Neuronal stem cell (in vitro differentiated cells): ENCODE data around the gene ART3.

Experiments
- DNase-seq: peaks from one replicate; pipeline ENCODE4 v3.0.0-alpha.2; 2013; ENCODE audit warnings: low spot score
- H2AFZ ChIP-seq: one replicate; pipeline ENCODE4 v1.6.1; 2013; ENCODE audit warnings: mild to moderate bottlenecking, low read length, inconsistent platforms
- H2AK5ac ChIP-seq: 2 replicates; pipeline ENCODE4 v1.6.1; 2013; ENCODE audit warnings: low read depth, mild to moderate bottlenecking, inconsistent platforms, low read length, moderate library complexity, mixed read lengths
- H2BK120ac ChIP-seq: 2 replicates; pipeline ENCODE4 v1.6.1; 2013; ENCODE audit warnings: low read depth, mild to moderate bottlenecking, inconsistent platforms, low read length, moderate library complexity, mixed read lengths
- H2BK12ac ChIP-seq: one replicate; pipeline ENCODE4 v1.6.1; 2013; ENCODE audit warnings: low read length, inconsistent platforms
- H2BK15ac ChIP-seq: 2 replicates; pipeline ENCODE4 v1.6.1; 2013; ENCODE audit warnings: mild to moderate bottlenecking, low read length, inconsistent platforms, mixed read lengths
- H2BK5ac ChIP-seq: one replicate; pipeline ENCODE4 v1.6.1; 2013; ENCODE audit warnings: inconsistent platforms, mild to moderate bottlenecking, low read length, moderate library complexity
- H3K14ac ChIP-seq: one replicate; pipeline ENCODE4 v1.6.1; 2013; ENCODE audit warnings: low read length, inconsistent platforms
- H3K18ac ChIP-seq: 2 replicates; pipeline ENCODE4 v1.6.1; 2013; ENCODE audit warnings: low read length, inconsistent platforms
- H3K23ac ChIP-seq: 2 replicates; pipeline ENCODE4 v1.6.1; 2013; ENCODE audit warnings: low read depth, mild to moderate bottlenecking, mixed read lengths, low read length, inconsistent platforms; ENCODE audit not compliant: poor library complexity
- H3K27ac ChIP-seq: replicated peaks from 3 replicates; pipeline ENCODE4 v1.5.1; 2013; ENCODE audit warnings: low read length, inconsistent platforms
- H3K27me3 ChIP-seq, 3 experiments: 2 replicates each; pipeline ENCODE4 v1.6.1; 2013; ENCODE audit warnings: low read length in 3 of 3, mild to moderate bottlenecking in 2 of 3, inconsistent platforms in 1 of 3, low read depth in 1 of 3, mixed read lengths in 1 of 3, moderate library complexity in 1 of 3; ENCODE audit not compliant: control insufficient read depth in 3 of 3, insufficient read depth in 3 of 3
- H3K36me3 ChIP-seq, 2 donors: replicated peaks in 1 of 2; 2 replicates each; pipeline ENCODE4 v1.6.1; 2013; ENCODE audit warnings: low read length in 2 of 2; ENCODE audit not compliant: control insufficient read depth in 2 of 2, insufficient read depth in 2 of 2
- H3K4ac ChIP-seq: 2 replicates; pipeline ENCODE4 v1.6.1; 2013; ENCODE audit warnings: inconsistent platforms, mild to moderate bottlenecking, low read length, moderate library complexity
- H3K4me1 ChIP-seq, 2 donors: 1 replicate in 1 of 2; 2 replicates in 1 of 2; pipeline ENCODE4 v1.6.1; 2013; ENCODE audit warnings: low read length in 2 of 2, low read depth in 1 of 2; ENCODE audit not compliant: control insufficient read depth in 2 of 2, insufficient read depth in 1 of 2
- H3K4me2 ChIP-seq: one replicate; pipeline ENCODE4 v1.6.1; 2013; ENCODE audit warnings: mild to moderate bottlenecking, low read length, inconsistent platforms; ENCODE audit not compliant: insufficient read depth, poor library complexity, severe bottlenecking
- H3K4me3 ChIP-seq, 2 donors: 2 replicates each; pipeline ENCODE4 v1.5.1; 2013; ENCODE audit warnings: low read length in 2 of 2, mild to moderate bottlenecking in 2 of 2, inconsistent platforms in 1 of 2, moderate library complexity in 1 of 2
- H3K79me1 ChIP-seq: one replicate; pipeline ENCODE4 v1.6.1; 2013; ENCODE audit warnings: low read depth, mild to moderate bottlenecking, inconsistent platforms, low read length, moderate library complexity
- H3K9ac ChIP-seq: one replicate; pipeline ENCODE4 v1.6.1; 2013; ENCODE audit warnings: mild to moderate bottlenecking, low read depth, low read length, inconsistent platforms; ENCODE audit not compliant: poor library complexity
- H3K9me3 ChIP-seq, 2 donors: replicated peaks in 1 of 2; 2 replicates each; pipeline versions ENCODE3 to v1.6.1; 2013; ENCODE audit warnings: low read length in 2 of 2, mild to moderate bottlenecking in 2 of 2, inconsistent platforms in 1 of 2, low read depth in 1 of 2, mixed read lengths in 1 of 2, moderate library complexity in 1 of 2; ENCODE audit not compliant: control insufficient read depth in 2 of 2, insufficient read depth in 1 of 2
- H4K8ac ChIP-seq: one replicate; pipeline ENCODE4 v1.6.1; 2013; ENCODE audit warnings: low read depth, mild to moderate bottlenecking, inconsistent platforms, low read length, moderate library complexity
- H4K91ac ChIP-seq: one replicate; pipeline ENCODE4 v1.6.1; 2013; ENCODE audit warnings: low read length, low read depth, mild to moderate bottlenecking, inconsistent platforms; ENCODE audit not compliant: poor library complexity
- WGBS, 2 donors: extraction: QIAGEN DNeasy Blood & Tissue Kit; methylation state at CpG; one replicate each; pipeline ENCODE4 v1.1.7; 2013; ENCODE audit warnings: missing lambda C conversion rate in 2 of 2, mixed read lengths in 1 of 2; ENCODE audit not compliant: insufficient read length in 2 of 2, insufficient replicate concordance in 1 of 2; ENCODE audit errors: extremely low coverage in 2 of 2; 5-methylcytosine and 5-hydroxymethylcytosine counted together

The ART3 gene

DNA sequence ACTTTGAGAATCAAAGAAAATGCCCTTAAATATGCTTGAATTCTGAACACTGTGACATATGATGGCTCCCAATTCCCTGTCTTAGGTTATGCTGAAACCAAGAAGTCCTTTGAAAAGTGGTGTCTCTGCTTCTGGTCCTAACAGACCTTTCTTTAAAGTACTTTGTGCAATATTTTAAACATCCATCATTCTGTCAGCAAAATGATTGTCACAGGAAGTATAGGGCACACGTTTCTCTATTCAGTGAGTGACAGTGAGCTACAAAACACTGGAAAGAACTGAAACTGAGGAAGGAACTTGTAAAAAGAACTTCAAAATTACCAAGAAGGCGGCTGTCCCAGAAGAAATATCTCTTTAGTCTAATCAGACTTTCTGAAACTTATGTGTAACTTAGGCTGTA is 85.8 kb downstream of the ART3 start:
- H3K9me3 ChIP-seq = no peaks in the 10 kb centered on the region

More for the DNA sequence above, 85.8 kb downstream of the ART3 start:
- no peak overlapping the region for H3K4me3 ChIP-seq
- no peak overlapping the region for H2BK12ac ChIP-seq
- H2BK120ac ChIP-seq = no peak overlapping the region
- no CpG with 5 or more reads among the region's 2 CpGs for WGBS, 2 donors
- no peak overlapping the region for H4K8ac ChIP-seq
- no peak overlapping the region for H3K27ac ChIP-seq
- no peak overlapping the region for H3K14ac ChIP-seq
- no peak overlapping the region for H3K23ac ChIP-seq
- H2BK15ac ChIP-seq = no peak overlapping the region
- H4K91ac ChIP-seq = no peak overlapping the region
- no peaks in the 10 kb centered on the region for H3K27me3 ChIP-seq
- no peak overlapping the region for H3K9ac ChIP-seq
- H3K18ac ChIP-seq = no peak overlapping the region
- no peak overlapping the region for H2AK5ac ChIP-seq
- H3K4me1 ChIP-seq = no peaks in the 10 kb centered on the region
- peaks cover 4 to 59% of the 10 kb centered on the region in 2 donors for H3K36me3 ChIP-seq
- H3K79me1 ChIP-seq = no peaks in the 10 kb centered on the region
- H3K4me2 ChIP-seq = no peak overlapping the region
- H2AFZ ChIP-seq = no peak overlapping the region
- no peak for DNase-seq
- H2BK5ac ChIP-seq = no peak overlapping the region
- H3K4ac ChIP-seq = no peak overlapping the region
